GM19463 (cell line): ENCODE results near the gene RBM19.
A peak's percentile ranks its signal among the peaks of the same experiment; 100 is the strongest.
"Not testable (repeated sequence)": the region's sequence is repeated elsewhere in the genome, so short reads cannot be mapped to it uniquely, and the experiment has no call there.

ENCODE experiments used
- ATAC-seq: cut with Tn5 transposase; IDR thresholded peaks from one replicate; pipeline ENCODE4 v1.9.1; 2021; ENCODE audit warnings: mild to moderate bottlenecking, moderate library complexity; ENCODE audit not compliant: unreplicated experiment

Gene RBM19

DNA sequence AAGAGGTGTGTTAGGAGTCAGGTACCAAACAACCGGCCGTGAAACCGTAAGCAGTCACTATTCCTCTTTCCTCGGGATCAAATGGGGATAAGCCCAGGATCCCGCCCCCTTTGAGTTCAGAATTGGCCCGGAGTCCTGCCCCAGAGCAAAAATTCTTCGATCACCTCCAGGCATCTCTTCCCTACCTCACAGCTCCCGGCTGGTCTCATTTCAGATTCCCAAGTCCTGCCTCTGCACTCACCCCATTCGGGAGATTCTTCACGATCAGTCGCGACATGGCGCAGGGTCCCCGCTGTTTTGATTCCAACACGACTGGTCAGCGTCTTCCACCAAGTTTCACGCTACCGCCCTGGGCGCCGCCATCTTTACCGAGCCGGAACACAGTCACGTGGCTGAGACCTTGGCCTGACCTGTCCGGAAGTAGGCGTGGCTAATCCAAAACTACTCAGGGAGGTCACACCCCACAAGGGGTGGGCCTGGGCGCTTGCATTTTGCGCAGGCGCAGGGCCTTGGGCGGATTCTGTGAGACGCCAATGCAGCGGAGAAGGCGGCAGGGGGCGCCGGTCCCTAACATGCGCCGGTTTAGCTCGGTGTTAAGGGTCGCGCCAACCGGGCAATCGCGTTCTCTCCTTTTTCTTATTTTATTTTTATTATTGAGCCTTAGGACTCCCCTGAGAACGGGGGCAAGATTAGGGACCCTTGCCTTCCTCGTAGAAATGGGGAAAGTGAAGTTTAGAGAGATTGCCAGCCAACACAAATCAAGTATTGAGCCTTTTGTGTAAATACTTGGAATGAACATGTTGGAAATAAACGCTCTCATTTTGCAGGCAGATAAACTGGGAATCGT lies at the start of gene RBM19:
Gene RBM19, minus strand, starts transcription at position 375 of the 847 bp plus-strand sequence. Its CDS starts 98 bp downstream, at position 277.
- ATAC-seq: peak; percentile 90

DNA sequence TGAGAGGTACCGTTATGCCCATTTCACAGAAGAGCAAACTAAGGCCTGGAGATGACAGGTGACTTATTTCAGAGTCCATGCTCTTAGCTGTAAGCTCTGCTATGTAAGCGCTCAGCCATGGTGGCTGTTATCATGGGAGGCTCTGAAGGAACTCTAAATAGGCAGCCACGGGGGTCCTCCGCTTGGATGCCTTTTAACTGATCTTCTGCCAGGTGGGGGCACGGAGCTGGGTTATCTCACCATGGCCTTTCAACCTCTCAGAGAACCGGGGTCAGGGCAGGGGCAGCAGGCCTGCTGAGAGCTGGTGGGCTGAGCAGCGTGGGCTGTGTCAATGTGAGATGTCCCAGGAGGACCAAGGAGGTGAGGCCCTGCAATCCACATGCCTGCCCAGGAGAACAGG lies 49.7 kb upstream of the RBM19 start:
- no peak for ATAC-seq

DNA sequence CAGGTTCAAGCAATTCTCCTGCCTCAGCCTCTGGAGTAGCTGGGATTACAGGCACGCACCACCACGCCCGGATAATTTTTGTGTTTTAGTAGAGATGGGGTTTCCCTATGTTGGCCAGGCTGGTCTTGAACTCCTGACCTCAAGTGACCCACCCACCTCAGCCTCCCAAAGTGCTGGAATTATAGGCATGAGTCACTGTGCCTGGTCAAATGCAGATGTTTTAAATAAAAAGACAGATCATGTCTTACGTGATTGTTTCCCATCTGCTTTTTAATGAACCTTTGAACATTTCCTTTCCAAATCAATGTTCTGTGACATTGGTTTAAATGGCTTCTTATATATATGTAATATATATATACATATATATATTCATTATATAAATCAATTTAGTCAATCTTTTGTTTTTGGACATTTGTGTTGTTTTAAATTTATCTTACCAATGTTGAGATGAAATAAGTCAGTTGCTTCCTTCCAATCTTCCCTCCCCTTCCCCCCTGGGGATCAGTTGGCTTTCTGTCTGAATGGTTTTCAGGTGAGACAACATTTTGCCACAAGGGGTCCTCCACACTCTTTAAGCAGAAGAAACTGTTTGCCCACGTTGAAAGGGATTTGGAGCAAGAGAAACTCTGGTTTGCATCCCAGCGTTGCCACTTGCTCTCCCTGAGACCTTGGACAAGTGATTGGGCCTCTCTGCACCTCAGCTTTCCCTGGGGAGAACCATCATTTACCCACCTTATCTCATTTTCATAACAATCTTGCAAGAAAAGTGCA lies 47.6 kb upstream of the RBM19 start:
- no peak for ATAC-seq

DNA sequence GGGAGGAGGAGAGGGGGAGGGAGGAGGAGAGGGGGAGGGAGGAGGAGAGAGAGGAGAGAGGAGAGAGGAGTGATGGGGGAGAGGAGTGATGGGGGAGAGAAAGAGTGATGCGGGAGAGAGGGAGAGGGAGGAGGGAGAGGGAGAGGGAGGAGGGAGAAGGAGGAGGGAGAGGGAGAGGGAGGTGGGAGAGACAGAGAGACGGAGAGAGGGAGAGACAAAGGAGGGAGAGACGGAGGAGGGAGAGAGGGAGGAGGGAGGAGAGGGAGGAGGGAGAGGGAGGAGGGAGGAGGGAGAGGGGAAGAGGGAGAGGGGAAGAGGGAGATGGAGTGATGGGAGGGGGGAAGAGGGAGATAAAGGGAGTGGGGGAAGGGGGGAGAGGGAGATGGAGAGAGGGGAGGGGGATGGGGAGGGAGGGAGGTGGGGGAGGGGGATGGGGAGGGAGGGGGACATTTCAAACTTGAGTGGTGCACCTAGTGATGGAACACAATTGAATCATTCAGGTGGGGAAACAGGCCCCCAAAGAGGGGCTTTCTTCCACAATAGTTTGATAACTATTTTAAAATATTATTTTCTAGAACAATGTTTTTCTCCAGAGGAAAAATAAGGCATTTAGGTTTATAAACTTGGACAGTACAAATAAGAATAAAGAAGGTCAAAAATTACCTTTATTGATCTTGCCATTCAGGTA lies 46.8 kb upstream of the RBM19 start:
- no peak for ATAC-seq

DNA sequence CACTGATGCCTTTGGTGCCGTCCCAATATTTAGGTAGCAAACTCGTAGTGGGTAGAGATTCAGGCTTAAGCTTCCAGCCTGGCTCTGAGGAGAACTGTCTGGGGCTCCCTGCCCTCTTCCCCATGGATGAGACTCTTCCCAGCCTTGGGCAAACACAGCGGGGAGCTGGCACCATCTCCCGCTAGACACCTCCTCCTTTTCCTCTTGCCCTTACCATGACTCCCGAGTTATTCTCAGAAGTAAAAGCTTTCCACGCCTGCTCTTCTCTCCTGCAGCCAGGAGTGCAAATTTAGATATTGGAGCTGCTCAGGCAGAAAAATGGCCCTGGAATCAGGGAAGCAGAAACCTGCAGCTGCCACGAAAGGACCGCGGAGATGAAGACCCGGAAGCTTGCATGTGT lies 45.6 kb upstream of the RBM19 start:
- no peak for ATAC-seq

DNA sequence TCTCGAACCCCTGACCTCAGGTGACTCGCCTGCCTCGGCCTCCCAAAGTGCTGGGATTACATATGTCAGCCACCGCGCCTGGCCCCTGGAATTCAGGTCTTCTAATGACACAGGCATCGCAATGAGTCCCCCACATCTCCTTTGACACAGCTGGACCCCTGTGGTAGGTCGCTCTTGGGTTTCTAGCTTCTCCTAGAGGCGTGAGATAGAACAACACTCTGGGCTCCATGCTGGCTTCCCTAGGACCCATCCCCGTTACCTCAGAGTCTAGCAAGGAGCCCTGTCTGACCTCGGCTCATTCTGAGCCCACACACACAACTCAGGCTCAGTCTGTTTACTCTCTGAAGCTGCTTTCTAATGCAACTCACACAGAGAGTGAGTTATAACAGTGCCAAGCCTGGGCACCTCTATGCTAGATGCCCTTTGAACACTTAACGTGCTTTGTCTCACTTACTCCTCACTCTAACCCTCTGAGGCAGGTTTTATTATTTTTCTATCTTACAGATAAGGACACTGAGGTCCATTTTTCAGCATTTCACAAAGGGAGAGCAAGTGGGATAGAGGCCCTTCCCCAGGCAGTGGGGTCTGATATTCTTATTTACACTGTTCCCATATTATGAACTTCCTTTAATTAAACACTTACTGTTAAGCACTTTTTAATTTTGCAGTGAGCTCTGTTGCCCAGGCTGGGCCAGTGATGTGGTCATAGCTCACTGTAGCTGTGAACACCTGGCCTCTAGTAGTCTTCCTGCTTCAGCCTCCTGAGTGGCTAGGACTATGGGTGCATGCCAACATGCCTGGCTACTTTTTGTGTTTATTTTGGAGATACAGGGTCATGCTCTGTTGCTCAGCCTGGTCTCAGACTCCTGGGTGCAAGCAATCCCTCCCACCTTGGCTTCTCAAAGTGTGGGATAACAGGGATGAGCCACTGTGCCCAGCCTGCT lies 40.6 kb upstream of the RBM19 start:
- ATAC-seq: no peak

DNA sequence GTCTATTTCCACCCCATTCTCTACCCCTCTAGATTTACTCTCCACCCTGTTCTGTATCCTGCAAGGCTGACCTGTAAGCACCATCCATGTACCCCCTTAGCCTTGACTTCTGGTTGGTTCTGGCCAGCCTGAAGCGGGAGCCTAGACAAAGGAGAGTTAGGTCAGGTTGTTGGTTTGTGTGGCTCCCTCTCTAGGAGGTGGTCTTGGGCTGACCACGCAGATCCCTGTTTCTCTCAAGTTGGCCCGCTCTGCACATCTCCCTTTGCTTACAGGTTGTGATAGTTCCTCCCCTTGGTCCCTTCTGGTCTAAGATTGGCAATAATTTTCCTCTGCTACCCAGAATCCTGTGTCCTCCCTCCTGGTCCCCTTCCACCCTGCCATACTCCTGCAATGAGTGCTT lies 38.3 kb upstream of the RBM19 start:
- ATAC-seq: no peak

- no peak for ATAC-seq
These were observed 37.2 kb upstream of the RBM19 start for GRCh38 chr12:114003286-114003685.

- ATAC-seq: no peak
These were observed 35.6 kb upstream of the RBM19 start for GRCh38 chr12:114001511-114002340.

- no peak for ATAC-seq
These were observed 34.7 kb upstream of the RBM19 start for GRCh38 chr12:114000861-114001260.

- not testable (repeated sequence) for ATAC-seq
These were observed 34.1 kb upstream of the RBM19 start for GRCh38 chr12:114000261-114000660.

- ATAC-seq: no peak
These were observed 31.2 kb upstream of the RBM19 start for GRCh38 chr12:113997365-113997764.

DNA sequence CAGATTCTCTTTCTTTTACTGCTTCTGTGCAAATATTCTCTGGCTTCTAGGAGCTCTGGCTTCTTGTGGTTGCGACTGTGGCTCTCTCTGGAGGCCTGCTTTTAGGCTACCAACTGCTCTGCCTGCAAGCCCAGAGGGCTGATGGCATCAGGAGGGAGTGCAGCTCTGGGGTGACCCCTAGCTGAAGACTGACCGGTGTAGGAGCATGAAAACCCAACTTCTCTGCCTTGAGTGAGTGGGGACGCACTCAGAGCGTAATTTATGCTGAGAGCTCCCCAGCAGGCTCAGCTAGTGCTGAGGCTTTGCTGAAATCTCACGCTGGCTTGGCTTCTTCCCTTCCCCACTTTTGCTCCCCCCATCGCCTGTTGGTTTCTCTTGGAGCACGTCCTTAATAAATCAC lies 29.9 kb upstream of the RBM19 start:
- ATAC-seq: no peak

GRCh38 chr12:113994051-113994450 lies 27.9 kb upstream of the RBM19 start:
- no peak for ATAC-seq

- not testable (repeated sequence) for ATAC-seq
These were observed 26.6 kb upstream of the RBM19 start for GRCh38 chr12:113992751-113993150.

DNA sequence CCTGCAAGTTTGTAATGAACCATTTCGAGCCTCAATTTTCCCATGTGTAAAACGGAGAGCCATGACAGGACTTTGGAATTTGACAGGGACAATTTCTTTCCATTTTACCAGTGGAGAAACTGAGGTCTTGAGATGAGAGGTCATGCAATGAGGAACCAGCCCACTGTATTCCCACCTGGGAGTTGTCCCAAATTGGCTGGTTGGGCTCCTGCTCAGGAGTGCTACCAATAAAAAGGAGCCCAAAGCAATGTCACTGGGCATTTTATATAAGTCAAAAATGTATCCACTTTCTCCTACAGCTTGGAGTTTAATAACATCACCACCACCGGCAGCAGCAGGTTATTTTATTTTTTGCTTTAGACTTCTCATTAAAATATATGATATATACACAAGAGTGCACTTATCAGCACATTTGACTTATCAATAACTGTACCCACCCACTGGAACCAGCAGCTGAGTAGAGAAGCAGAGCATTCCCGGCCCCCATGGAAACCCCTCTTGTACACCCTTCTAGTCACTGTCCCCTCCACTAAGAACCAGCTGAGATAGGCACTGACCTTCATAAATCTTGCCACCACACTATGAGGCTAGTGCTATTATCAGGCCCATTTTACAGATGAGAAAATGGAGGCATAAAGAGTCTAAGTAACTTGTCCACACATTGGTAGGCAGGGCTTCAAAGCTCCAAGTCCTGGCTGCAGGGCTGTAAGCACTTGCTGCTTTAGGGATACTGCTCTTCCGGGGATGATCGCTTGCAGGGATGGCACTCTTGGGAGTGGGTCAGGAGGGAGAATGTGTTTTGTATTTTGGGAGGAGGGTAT lies 25.3 kb upstream of the RBM19 start:
- no peak for ATAC-seq

DNA sequence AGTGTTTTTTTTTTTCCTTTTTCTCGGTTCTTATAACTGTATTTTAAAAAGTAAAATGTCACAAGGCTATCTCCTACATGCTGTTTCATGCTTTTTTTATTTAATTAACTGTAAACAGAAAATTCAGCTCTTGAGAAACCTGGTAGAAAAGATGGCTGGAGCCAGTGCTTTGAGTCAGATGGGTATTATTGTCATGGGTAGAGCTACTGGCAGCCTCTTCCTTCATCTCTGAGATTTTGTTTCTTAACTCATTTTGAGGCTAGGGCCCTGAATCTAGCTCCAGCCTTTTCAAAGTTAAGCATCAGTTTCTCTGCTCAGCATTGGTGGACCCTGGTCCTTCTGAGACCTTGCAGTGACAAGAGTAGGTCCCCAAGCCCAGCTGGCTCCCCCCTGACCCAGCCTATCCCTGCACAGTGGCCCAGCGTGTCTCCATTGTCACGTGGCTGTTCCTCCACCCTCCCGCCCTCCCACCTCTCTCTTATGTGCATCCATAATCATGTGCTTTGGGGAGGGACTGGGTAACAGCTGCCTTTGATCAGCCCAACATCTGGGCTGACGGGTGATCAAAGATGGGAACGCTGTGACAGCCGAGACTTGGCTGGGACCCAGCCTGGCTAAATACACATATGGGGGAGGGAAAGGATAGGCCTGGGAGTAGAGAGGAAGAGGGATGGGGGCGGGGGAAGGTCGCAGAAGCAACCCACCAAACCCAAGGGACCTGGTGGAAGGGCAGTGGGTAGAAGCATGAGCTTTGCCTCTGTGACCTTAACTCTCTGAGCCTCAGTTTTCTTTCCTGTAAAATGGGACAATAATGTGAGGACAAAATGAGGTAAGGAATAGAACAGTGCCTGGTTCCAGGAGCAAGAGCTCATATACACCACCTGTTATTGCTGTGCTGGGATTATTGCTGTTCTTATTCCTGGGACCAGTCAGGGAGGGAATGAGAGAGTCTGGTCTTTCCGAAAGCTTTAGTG lies 24.4 kb upstream of the RBM19 start:
- ATAC-seq: no peak

GRCh38 chr12:113988976-113989375 lies 22.9 kb upstream of the RBM19 start:
- no peak for ATAC-seq
